ENCODE measurements around the gene RHOV. TPM values are rescaled to one million over a fixed set of nuclear protein-coding genes. Genes with fewer than 3 reads are reported as not detected.

Gene RHOV
- total RNA-seq, 1 donor from 2014 or later, result 3.1 TPM

DNA sequence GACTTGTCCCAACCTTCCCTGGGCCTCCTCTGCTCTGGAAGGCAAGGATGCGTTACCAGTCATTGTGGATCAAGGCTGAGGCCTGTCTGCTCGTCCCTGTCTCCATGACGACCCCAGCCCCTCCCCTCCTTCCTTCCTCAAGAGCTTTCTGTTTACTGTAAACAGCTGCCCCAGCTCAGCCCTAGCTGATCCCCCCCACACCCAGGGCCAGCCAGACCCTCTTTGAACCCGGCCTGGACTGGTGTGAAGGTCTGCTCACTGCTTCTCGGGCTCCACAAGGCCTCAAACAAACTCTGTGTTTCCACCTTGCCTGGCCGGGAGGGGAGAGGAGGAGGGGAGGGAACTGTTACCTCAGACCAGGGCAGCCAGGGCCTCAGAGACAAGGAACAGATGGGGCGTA is 37.1 kb upstream of the RHOV start:
- no peak overlapping the region for H3K4me3 ChIP-seq (ENCODE audit: low read depth, low read length)
- no peak for DNase-seq (ENCODE audit: low read depth)
- TF ChIP-seq, protein P1, sequence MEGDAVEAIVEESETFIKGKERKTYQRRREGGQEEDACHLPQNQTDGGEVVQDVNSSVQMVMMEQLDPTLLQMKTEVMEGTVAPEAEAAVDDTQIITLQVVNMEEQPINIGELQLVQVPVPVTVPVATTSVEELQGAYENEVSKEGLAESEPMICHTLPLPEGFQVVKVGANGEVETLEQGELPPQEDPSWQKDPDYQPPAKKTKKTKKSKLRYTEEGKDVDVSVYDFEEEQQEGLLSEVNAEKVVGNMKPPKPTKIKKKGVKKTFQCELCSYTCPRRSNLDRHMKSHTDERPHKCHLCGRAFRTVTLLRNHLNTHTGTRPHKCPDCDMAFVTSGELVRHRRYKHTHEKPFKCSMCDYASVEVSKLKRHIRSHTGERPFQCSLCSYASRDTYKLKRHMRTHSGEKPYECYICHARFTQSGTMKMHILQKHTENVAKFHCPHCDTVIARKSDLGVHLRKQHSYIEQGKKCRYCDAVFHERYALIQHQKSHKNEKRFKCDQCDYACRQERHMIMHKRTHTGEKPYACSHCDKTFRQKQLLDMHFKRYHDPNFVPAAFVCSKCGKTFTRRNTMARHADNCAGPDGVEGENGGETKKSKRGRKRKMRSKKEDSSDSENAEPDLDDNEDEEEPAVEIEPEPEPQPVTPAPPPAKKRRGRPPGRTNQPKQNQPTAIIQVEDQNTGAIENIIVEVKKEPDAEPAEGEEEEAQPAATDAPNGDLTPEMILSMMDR (conservative IDR thresholded peaks at IDR 0.05; ENCODE audit: low read depth, low read length), result no peak

DNA sequence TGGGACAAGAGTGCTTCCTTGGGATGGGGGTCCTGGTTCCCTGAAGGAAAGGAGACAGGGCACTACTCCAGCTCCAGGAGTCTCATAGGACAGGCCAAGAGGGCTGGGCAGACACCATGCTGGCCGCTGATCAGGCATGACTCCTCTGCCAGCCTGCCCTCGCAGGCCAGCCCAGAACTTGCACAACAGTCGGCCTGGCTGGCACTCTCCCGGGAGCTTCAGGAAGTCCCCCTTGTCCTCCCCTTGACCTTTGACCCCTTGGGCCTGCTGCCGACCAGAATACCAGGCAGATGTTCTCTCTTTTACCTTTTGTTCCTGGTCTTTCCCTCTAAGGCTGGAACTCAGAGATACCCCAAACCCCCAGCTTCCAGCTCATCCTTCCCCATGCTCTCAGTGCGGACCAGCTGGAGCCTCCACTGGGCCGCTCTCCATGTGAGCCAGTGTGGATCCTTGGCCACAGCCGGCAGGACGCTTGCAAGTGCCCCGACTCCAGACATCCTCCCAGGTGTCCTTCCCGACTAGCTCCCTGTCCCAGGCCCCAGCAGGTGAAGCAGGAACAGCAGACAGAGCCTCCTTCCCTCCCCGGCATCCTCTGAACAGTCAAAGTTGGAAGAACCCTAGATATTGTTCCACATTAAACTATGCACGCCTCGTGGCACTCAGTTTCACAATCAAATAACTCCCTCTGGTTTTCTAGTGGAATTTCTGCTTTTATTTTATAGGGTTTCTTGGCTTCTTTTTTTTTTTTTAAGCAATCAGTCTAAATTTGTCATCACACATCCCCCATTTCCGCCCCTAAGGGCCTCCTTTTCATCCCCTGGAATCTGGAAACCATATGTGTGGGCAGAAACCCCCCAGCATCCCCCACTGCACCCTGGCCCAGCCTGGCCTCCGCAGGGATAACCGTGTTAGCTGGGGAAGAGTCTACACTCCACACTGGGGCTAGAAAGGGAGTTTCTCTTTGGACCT is 35.9 kb upstream of the RHOV start:
- no peak for DNase-seq (ENCODE audit: low read depth)
- TF ChIP-seq, protein P1 (conservative IDR thresholded peaks at IDR 0.05; ENCODE audit: low read depth, low read length), result no peak
- H3K4me3 ChIP-seq (ENCODE audit: low read depth, low read length), result no peak overlapping the region

DNA sequence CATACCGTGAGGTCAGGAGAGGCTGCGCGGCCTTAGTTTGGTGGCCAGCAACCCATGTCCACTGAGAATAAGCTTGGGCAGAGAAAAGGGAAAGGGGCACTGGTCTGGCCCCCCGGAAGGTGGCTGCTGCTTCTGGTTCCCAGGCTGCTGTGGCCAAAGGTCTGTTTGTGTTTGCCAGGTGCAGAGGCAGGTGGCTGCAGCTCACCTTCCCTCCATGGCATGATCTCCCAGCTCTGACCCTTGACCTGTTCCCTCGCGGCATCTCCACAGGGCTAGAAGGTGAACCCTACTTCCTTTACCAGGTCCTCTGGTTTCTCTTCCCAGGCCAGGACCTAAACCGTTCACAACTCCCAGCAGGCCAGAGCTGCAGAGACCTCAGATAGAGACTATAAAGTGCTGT is 34.1 kb upstream of the RHOV start:
- H3K4me3 ChIP-seq (ENCODE audit: low read depth, low read length), result no peak overlapping the region

DNA sequence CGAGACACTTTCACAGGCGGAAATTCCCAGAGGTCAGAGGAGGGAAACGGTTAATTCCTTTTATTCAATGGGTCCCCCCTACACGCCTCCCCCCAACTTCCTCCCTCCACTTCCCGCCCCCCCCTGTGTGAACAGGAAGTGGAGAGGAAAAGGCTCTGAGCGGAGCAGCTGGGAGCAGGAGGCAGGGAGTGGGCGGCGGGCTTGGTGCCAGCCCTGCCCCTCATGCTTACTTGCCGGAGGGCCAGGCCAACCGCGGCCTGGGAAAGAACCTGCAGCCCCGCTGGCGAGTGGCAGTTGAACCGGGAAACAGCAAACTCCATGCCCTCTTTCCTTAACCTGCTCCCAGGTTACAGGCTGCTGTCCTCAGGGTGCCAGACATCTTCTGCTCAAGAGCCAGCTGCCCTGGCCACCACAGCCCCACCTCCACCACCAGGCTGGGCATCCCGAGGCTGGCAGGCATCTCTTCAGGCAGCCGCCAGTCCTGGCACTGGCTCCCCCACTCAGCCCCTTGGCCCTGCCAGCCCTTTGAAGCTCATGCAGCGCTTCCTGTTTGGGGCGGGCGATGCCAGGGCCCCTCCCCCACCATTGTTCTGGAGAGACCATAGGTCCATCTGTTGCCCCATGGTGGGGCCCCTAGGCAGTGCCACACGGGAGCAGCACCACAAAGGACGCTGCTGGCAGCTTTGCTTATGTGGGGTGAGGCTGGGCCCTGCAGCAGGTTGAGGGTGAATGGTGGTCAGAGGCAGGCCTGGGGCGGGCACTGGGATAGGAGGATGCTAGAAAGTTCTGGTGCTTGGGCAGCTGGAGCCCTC is 33.2 kb upstream of the RHOV start:
- peak overlapping the region; percentile 54 for H3K4me3 ChIP-seq (ENCODE audit: low read depth, low read length)
- TF ChIP-seq, protein P1 (conservative IDR thresholded peaks at IDR 0.05; ENCODE audit: low read depth, low read length), result no peak
- no peak for DNase-seq (ENCODE audit: low read depth)

More for the DNA sequence above, 34.1 kb upstream of the RHOV start:
- DNase-seq (ENCODE audit: low read depth), result no peak
- TF ChIP-seq, protein P1 (conservative IDR thresholded peaks at IDR 0.05; ENCODE audit: low read depth, low read length), result no peak

DNA sequence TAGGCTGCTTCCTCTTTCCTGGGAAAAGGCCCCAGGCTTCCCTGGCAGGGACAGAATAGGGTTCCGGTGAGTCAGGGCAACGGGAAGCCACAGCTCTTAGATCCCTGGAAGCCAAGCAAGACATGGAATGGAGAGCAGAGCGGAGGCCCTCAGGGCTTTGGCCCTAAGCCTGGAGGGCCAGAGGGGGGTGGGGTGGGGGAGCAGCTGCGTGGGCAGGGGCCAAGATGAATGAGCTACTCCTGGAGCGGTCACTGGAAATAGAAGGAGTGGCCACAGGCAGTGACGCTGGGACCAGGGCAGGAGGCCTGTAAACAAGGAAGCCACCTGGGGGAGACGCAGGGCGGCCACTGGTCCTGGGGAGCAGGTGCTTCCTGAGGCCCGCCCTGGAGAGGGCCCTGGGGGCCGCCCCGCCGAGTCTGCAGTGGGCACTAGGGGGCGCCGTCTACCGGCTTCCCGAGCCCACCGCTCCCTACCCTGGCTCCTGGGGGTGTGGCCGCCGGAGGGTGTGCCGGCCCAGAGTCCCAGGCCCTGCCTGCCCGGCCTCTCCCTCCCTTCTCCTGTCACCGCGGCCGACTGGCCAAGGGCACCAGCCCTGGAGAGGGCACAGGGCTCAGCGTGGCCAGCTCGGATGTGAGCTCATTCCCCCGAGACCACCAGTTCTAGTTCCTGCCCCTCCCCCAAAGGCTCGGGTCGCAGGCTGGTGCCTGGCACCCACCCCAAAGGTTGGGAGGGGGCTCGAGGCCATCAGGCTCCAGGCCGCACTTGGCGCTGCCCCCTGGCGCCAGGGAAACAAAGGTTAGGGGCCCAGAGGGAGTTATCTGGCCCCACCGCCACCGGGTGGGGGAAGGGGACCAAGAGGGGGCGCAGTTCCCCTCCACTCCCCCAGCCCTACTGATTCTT is 32.3 kb upstream of the RHOV start:
- H3K4me3 ChIP-seq (ENCODE audit: low read depth, low read length), result peak overlapping the region; percentile 54
- peak; percentile 74 for DNase-seq (ENCODE audit: low read depth)
- TF ChIP-seq, protein P1 (conservative IDR thresholded peaks at IDR 0.05; ENCODE audit: low read depth, low read length), result peak; percentile 66

DNA sequence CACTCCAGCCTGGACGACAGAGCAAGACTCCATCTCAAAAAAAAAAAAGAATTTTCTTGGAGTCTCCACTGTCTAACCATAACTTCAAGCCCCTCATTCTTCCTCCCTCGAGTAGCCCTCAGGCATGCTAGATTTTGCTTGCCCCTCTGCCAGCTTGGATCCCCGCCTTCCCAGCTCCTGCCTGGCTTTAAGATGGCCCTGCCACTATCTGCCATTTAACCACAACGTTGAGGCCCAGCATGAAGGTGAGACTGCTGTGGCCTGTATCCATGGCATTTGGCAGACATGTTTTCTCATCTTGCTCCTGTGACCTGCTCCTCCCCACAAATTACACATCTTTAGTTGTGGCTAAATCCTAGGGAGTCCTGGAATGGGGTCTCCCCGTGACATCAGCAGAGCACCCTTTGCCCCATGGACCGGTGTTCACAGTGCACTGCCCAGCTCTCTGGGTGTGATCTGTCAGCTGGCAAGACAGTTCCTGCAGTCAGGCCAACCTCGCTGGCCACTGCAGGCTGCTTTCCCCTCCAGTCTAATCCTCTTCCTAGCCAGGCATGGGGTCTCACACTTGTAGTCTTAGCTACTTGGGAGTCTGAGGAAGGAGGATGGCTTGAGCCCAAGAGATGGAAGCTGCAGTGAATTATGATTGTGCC is 30.6 kb upstream of the RHOV start:
- H3K4me3 ChIP-seq (ENCODE audit: low read depth, low read length), result no peak overlapping the region
- no peak for DNase-seq (ENCODE audit: low read depth)
- TF ChIP-seq, protein P1 (conservative IDR thresholded peaks at IDR 0.05; ENCODE audit: low read depth, low read length), result no peak

Measured in epithelial cell of proximal tubule (primary cell).